Fibroblast of the conjunctiva (primary cell): ENCODE data around the gene ST6GALNAC4.

Experiments used
- DNase-seq: peaks from one replicate; pipeline ENCODE4 v3.0.0-alpha.2; 2010; ENCODE audit warnings: low read depth

The ST6GALNAC4 gene

DNA sequence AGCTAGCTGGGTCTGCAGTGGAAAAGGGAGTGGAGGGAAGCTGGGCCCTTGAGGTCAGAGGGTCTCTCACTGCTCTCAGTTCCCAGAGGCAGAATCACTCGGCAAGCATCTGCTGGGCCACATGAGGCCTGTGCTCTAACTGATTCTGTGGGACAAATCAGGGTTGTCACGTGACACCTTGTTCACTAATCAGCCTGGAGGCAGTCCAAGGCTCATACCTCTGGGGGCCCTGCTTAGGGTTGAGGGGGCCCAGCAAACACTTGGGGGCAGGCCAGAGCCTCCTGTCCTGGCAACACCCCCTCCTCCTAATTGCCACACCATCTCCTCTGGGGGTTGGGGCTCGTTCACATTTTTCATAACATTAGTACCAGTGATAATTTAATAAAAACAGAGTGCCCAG is 29.9 kb upstream of the ST6GALNAC4 start:
- DNase-seq, result no peak

DNA sequence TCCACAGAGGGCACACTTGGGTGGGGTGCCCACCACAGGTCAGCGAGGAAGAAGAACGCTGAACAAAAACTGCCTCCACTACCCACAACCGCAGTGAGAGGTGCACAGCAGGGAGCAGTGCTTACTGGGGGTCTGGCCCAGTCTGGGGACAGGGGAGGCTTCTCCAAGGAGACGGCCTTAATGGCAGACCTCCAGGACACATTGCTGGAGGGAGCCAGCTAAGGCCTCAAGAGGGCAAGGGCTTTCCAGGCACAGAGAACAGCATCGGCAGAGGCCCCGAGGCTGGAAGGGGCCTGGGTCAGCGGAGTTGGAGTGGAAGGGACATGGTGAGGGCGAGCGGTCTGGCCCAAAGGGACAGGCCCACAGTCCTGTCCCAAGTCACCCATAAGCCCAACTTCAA is 29.1 kb upstream of the ST6GALNAC4 start:
- no peak for DNase-seq

- no peak for DNase-seq
These were observed 28.5 kb upstream of the ST6GALNAC4 start for GRCh38 chr9:127945338-127945737.

GRCh38 chr9:127944586-127945218 is 27.9 kb upstream of the ST6GALNAC4 start:
- no peak for DNase-seq

GRCh38 chr9:127943731-127944144 is 26.9 kb upstream of the ST6GALNAC4 start:
- DNase-seq, result peak; percentile 75

- DNase-seq, result no peak
These were observed 26.3 kb upstream of the ST6GALNAC4 start for GRCh38 chr9:127943011-127943662.

GRCh38 chr9:127942216-127943010 is 25.6 kb upstream of the ST6GALNAC4 start:
- peak; percentile 72 for DNase-seq

DNA sequence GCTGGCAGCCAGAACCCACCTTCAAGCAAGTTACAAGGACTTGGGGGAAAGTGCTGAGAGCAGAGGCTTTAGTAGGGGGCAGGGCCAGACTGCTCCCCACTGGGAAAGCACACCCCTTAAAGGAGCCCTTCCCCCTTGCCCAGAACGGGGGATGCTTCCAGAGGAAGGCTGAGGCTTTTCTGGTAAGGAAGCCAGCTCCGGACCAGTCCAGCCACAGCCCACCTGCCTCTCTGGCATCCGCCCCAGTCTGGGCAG is 25.0 kb upstream of the ST6GALNAC4 start:
- DNase-seq, result no peak

DNA sequence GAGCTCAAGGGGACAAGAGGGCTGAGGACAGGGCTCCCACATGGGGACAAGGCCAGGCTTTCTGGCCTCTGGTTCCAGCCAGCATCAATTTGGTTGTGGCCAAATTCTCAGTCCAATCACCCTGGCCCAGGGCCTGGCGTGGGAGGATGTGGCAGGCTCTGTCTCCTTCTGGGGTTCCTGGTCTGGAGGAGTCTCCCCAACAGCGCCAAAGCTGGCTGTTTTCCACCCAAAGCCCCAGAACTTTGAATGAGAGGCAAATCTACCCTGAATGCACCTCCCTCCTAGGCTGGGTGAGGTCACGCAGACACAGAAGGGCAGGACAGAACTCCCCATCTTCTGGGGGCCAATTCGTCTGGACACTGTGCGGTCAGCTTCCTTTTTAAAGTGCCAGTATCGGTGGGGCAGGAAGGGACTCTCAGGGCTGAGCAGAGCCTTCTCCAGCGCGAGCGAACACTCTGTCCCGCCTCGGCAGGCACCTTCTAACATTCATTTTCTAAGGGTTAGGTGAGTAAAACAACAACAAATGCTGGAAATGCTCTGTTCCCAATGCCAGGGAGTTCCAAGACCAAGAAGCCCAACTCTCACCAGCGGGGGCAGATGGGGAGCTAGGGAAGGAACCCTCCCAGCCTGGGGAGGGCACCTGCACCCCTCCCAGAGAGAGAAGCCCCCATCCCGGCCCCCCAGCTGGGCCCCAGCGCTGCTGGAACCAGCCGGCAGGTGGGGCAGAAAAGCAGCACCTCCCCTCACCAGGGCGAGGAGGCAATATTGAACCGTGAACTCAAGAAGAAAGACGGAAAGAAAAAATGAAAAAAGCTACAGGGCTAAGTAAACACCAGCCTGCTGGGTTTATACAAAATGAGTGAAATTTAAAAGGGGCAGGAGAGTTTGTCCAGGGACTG is 24.5 kb upstream of the ST6GALNAC4 start:
- no peak for DNase-seq

GRCh38 chr9:127940593-127940992 is 23.8 kb upstream of the ST6GALNAC4 start:
- DNase-seq, result no peak

DNA sequence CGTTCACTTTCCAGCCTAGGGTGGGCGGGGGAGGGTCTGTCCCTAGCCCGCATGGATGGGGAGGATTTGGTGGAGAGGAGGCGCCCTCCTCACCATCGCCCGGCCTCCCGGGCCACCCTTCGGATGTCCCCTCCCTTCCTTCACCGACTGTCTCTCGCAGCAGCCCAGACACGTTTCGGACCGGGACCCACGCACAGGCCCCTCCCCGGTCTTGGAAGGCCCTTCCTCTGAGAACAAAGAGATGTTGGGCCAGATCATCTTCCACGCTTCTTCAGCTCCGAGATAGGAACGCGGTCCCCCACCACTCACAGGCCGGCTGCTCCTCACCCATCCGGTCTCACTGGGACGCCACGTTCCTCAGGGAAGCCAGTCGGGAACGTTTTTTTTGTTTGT is 21.5 kb upstream of the ST6GALNAC4 start:
- no peak for DNase-seq

DNA sequence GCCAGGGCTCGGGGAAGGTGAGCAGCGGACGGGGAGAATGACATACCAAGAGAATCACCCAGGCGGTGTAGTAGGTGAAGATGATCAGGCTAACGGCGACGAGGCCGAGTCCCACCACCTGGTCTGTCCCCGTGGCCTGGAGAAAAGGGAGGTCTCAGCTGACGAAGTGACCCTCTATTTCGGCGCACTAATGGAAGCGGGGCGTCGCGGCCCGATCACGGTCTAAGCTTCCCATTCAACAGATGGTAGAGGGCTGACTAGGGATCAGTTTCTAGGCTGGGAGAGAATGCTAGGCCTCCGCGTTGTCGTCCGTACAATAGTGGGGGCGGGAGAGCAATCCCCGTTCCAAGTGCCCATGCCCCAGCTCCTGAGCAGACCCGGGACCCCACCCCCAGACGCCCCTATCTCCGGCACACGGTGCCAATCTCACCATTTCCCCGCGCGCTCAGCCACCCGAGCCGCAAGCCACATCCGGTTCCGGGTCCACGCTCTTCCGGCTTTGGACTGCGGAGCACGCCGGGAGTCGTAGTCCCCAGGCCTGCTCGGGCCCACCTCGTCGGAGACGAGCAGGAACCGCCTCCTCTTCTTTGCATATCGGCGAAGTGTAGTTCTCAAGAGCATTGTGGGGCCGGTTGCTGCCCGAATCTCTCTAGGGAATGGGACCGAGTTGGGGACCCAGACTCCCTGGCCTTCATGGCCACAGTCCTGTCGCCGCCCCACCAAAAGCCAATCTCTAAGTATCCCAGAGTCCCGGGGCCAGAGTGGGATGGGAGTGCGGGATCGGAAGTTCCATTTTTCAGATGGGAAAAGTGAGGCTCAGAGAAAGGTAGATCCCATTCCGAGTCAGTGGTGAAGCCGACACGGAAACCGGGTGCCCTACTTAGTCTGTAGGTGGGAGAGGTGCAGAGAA is 20.8 kb upstream of the ST6GALNAC4 start, which contains the start of gene DPM2:
DPM2 (minus strand) TSS at position 467 of the 910 bp plus-strand sequence; CDS start at position 433, 34 bp downstream.
- peak; percentile 68 for DNase-seq

DNA sequence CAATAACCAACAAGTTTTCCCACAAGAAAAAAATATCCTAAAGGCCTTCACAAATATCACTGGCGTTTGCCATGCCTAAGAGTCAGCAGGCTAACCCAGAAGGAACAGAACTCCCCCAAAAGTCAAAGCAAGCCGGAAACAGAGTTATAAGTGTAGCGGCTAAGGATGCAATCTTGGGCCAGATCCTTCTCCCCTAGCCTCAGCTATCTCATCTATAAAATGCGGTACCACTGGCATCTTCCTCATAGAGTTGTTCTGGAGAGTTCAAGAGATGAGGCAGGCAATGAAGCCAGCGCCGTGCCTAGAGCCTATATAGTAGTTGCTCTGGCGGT is 20.2 kb upstream of the ST6GALNAC4 start:
- DNase-seq, result no peak

DNA sequence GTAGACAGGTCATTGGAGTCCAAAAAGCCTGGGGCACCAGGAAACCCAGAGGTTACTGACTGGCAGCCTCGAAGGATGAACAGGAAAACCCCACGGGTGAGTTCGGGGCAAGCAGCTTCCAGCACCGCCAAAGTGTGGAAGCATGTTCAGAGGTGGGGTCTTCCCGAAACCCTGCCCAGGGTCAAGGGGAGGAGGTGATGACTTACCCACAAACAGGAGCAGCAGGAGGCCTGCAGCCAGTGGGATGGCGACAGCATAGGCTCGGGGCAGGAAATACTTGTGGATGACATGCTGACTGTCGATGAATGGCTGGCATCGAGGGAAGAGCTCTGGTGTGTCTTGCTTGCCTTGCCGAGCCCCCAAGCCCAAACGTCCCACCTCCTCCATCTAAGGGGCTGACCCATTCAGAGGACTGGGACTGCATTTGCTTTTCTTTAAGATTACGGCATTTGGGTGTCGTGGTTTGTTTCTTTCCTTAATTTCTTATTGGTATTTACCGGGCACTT is 19.6 kb upstream of the ST6GALNAC4 start:
- no peak for DNase-seq

GRCh38 chr9:127935765-127936221 is 19.0 kb upstream of the ST6GALNAC4 start:
- no peak for DNase-seq

DNA sequence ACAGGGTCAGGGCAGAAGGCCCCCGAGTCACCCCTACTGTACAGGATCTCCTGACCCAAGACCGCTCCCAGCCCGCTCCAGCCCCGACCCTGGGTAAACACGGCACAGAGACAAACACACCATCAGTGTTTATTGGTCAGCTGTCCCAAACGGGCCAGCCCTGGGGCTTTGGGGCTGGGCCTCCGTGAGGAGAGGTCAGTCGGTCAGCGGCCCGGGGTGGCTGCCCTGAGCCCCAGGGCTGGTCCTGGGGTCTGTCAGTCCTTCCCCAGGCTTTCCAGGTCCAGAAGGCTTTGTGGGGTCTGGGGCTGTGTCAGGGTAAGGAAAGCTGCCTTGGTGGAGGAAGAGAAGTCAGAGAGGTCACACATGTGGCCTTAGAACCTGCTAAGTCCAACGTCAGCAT is 18.1 kb upstream of the ST6GALNAC4 start:
- DNase-seq, result no peak

- no peak for DNase-seq
These were observed 17.4 kb upstream of the ST6GALNAC4 start for GRCh38 chr9:127934248-127934647.

GRCh38 chr9:127931092-127931881 is 14.4 kb upstream of the ST6GALNAC4 start:
- DNase-seq, result no peak

DNA sequence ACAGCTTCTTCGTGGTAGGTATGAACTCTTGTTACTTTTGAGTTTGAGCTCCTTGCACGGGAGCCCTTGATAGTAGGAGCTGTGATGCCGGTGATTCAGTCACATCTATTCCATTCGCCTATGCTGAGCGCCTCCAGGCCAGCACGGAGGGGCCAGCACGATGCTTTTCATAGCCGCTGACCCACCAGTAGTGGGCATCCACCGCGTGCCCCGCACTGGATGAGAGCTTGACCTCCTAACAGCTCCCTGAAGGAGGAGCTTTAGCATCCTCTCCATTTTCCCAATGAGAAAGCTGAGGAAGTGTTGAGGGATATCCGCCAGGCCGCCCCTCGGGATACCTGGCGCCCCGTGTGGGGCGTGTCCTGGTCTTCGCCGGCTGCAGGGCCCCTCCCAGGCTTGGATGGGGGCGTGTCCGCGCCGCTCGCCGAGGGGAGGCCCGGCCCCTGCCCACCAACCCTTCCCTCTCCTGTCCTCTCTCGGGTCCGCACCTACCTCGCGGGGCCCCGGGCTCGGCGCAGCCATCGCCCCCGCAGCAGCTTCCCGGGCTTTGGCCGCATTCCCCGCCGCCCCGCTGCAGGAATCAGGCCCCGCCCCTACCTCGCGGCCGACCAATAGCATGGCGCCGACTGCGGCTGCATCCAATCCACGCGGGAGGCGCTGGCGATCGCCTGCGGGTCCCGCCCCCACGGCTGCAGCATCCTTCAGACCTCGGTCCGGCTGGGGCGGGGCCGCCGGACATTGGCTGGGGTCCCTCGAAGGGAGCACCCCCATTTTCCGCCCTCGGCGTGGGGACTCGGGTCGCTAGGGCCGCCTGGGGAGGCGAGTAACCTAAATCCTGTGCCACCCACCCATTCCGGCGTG is 13.6 kb upstream of the ST6GALNAC4 start, which contains the start of gene PIP5KL1:
PIP5KL1 (minus strand) TSS at position 547 of the 861 bp plus-strand sequence; CDS start at position 522, 25 bp downstream.
- no peak for DNase-seq
